IgD-negative memory B cell (primary cell): ENCODE results near the gene MAGED1. TPM values are rescaled to one million over a fixed set of nuclear protein-coding genes. Genes with fewer than 3 reads are reported as not detected.
"Not testable (repeated sequence)": the region's sequence is repeated elsewhere in the genome, so short reads cannot be mapped to it uniquely, and the experiment has no call there.

Experiments
- H3K27ac Mint-ChIP-seq, 3 donors: one replicate each; pipeline ENCODE4 v1.8.0; 2020 to 2022; ENCODE audit warnings: mild to moderate bottlenecking in 3 of 3, mixed read lengths in 3 of 3, moderate library complexity in 1 of 3
- H3K27me3 Mint-ChIP-seq: one replicate; pipeline ENCODE4 v1.8.0; 2021; ENCODE audit warnings: mixed read lengths
- H3K36me3 Mint-ChIP-seq: one replicate; pipeline ENCODE4 v1.8.0; 2020; ENCODE audit warnings: mild to moderate bottlenecking, mixed read lengths
- H3K4me1 Mint-ChIP-seq, 3 donors: one replicate each; pipeline ENCODE4 v1.8.0; 2020 to 2022; ENCODE audit warnings: mixed read lengths in 3 of 3, mild to moderate bottlenecking in 1 of 3
- H3K4me3 Mint-ChIP-seq, 4 donors: one replicate each; pipeline ENCODE4 v1.8.0; 2020 to 2022; ENCODE audit warnings: mild to moderate bottlenecking in 4 of 4, mixed read lengths in 4 of 4, moderate library complexity in 3 of 4
- H3K9me3 Mint-ChIP-seq, 3 donors: one replicate each; pipeline ENCODE4 v1.8.0; 2020 to 2021; ENCODE audit warnings: mixed read lengths in 3 of 3, mild to moderate bottlenecking in 1 of 3
- polyA plus RNA-seq: library from polyadenylated mRNA; unstranded; fragments of 300-500 nt; fragmentation: Illumina TruSeq; gene quantifications from one replicate; pipeline ENCODE4 v1.2.3, GENCODE V29; 2021

Gene MAGED1
- polyA plus RNA-seq, 1 donor from 2014 or later, result 35.8 TPM

DNA sequence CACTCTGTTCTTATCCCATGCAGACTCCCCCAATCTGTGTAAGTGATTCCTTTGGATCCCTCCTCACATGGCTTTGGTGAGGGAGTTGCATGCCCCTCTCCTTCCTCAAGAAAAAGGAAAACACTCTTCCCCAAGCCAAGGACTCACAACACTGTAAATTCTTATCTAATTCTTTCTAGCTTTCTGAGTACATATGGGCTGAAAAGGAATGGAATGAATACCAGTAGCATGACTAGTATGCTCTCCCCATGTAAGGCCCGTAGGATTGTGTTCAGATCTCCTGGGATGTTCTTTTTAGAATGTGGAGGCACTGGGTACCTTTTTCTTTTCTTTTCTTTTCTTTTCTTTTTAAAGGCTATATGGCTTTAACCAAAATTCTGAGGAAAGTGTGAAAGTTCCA is 17.0 kb upstream of the MAGED1 start:
- H3K9me3 Mint-ChIP-seq, result no peaks in the 10 kb centered on the region
- no peak overlapping the region for H3K27ac Mint-ChIP-seq
- H3K4me1 Mint-ChIP-seq, result peaks cover 0 to 7% (median 0%) of the 10 kb centered on the region in 3 donors
- H3K36me3 Mint-ChIP-seq, result no peaks in the 10 kb centered on the region
- peaks cover 2% of the 10 kb centered on the region for H3K27me3 Mint-ChIP-seq
- H3K4me3 Mint-ChIP-seq, result no peak overlapping the region

GRCh38 chrX:51878056-51878455 is 15.4 kb upstream of the MAGED1 start:
- Mint-ChIP-seq H3K36me3 (no peaks in the 10 kb centered on the region), H3K4me1 (peaks cover 0 to 7% (median 0%) of the 10 kb centered on the region in 3 donors), H3K27ac (no peak overlapping the region), H3K9me3 (no peaks in the 10 kb centered on the region), H3K4me3 (no peak overlapping the region), H3K27me3 (peaks cover 2% of the 10 kb centered on the region)

DNA sequence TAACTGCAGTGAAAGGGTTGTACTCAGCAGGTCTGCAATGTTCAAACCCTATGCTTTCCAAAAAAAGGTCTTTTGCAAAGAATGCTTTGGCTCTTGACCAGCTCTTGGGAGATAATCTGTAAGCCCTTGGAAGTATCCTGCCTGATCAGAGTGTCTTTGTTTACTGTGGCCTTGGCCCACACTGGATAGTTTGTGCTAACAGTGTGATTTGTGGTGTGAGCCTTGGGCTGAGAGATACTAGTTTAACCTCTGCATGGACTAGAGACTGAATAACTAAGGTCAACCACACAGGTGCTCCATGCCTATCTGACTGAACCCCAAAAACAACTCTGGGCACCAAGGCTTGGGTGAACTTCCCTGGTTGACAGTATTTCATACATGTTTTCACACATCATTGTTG is 3.6 kb upstream of the MAGED1 start:
- Mint-ChIP-seq H3K27me3 (no peaks in the 10 kb centered on the region), H3K27ac (no peak overlapping the region), H3K9me3 (no peaks in the 10 kb centered on the region), H3K4me3 (no peak overlapping the region), H3K4me1 (peaks cover 7 to 14% (median 10%) of the 10 kb centered on the region in 3 donors), H3K36me3 (no peaks in the 10 kb centered on the region)

DNA sequence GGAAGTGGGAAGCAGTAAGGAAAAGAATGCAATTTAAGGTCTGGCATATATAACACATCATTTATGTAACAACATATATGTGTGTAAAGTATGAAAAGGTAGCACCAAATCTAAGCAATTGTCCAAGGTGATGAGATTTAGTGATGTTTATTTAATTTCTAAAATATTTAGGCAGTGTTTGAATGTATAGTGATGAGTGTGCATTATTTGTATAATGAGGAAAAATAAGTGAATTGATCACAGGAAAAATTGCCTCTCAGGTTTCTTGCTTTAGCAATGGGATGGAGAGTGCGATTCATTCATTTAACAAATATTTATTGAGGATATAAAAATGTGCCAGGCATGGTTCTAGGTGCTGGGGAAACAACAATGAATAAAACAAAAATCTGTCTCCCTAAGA is 2.2 kb upstream of the MAGED1 start:
- Mint-ChIP-seq H3K9me3 (no peaks in the 10 kb centered on the region), H3K36me3 (no peaks in the 10 kb centered on the region), H3K27ac (peak overlapping the region in 2 of 3 donors; percentile 39 to 71), H3K4me1 (peaks cover 10 to 15% (median 10%) of the 10 kb centered on the region in 3 donors), H3K4me3 (peak overlapping the region in 1 of 4 donors; percentile 57), H3K27me3 (no peaks in the 10 kb centered on the region)

GRCh38 chrX:51891821-51892551 is 1.4 kb upstream of the MAGED1 start:
- Mint-ChIP-seq H3K4me3 (peak overlapping the region in 3 of 4 donors; percentile 31 to 57 (median 34)), H3K36me3 (no peaks in the 10 kb centered on the region)

DNA sequence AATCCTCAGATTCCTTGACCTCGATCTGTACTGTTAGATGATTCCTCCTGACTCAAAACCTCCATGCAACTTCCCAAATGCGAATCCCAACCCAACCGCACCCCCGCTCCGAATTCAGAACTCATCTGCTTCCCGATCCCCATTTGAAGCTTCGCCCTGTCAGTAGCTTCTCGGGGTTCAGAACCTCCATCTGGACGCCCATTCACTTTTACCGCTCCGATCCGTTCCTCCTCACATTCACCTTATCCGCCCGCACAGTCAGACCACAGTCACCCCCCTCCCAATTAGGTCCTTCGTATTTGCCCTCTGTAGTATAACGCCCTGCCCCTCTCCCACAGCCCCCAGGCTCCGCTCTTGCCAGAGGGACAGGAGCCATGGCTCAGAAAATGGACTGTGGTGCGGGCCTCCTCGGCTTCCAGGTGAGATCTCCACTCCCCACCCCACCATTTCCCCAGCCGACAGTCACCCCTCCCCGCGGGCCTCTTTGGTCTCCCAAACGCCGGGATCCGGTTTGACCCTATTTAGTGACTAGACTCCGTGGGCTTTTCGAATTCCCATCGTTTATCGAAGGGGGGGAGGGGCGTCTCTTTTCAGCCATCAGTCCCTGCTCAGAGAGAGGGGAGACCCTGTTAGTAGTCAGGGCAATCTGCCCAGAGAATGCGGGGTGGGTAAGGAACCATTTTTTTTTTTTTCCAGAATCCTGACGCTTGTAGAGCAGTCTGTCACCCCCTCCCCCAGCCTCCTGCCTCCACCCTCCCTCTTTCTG is 691 bp downstream of the MAGED1 start:
- Mint-ChIP-seq H3K9me3 (no peaks in the 10 kb centered on the region), H3K36me3 (peaks cover 2% of the 10 kb centered on the region), H3K27me3 (no peaks in the 10 kb centered on the region), H3K27ac (peak overlapping the region in 2 of 3 donors; percentile 26 to 77), H3K4me1 (peaks cover 10 to 15% (median 10%) of the 10 kb centered on the region in 3 donors), H3K4me3 (peak overlapping the region; percentile 78 to 97 (median 93))

More at GRCh38 chrX:51891821-51892551, 1.4 kb upstream of the MAGED1 start:
- Mint-ChIP-seq H3K27ac (peak overlapping the region; percentile 39 to 74 (median 44)), H3K27me3 (no peaks in the 10 kb centered on the region), H3K9me3 (no peaks in the 10 kb centered on the region), H3K4me1 (peaks cover 10 to 15% (median 10%) of the 10 kb centered on the region in 3 donors)

GRCh38 chrX:51894697-51895336 is 1.4 kb downstream of the MAGED1 start:
- Mint-ChIP-seq H3K4me3 (peak overlapping the region; percentile 73 to 97 (median 93)), H3K27me3 (no peaks in the 10 kb centered on the region), H3K36me3 (peaks cover 2% of the 10 kb centered on the region), H3K4me1 (peaks cover 10 to 14% (median 10%) of the 10 kb centered on the region in 3 donors), H3K9me3 (no peaks in the 10 kb centered on the region), H3K27ac (peak overlapping the region; percentile 36 to 77 (median 73))

GRCh38 chrX:51896626-51897025 is 3.2 kb downstream of the MAGED1 start:
- Mint-ChIP-seq H3K4me3 (peak overlapping the region in 1 of 4 donors; percentile 44), H3K4me1 (peaks cover 6 to 10% (median 8%) of the 10 kb centered on the region in 3 donors), H3K9me3 (no peaks in the 10 kb centered on the region), H3K27me3 (no peaks in the 10 kb centered on the region), H3K36me3 (peaks cover 4% of the 10 kb centered on the region), H3K27ac (no peak overlapping the region)

DNA sequence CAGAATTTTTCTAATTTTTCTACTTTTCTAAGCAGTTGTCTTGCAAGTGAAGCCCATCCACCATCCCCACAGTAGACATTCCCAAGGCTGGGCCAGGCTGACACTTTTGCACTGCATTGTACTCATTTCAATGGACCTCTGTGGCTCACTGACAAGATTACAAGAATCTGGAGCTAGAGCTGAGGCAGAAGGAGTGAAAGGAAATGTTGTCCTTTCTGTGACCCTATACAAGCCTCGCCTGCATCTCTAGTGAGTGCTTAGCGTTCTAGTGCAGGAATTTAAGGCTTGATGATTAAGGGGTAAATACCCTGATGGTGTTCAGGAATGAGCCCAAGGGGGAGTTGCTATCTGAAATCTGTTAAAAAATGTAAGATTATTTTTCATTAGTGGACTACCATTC is 6.3 kb downstream of the MAGED1 start:
- no peak overlapping the region for H3K4me3 Mint-ChIP-seq

GRCh38 chrX:51902510-51903050 is 9.2 kb downstream of the MAGED1 start:
- Mint-ChIP-seq H3K27ac (no peak overlapping the region), H3K27me3 (no peaks in the 10 kb centered on the region), H3K4me3 (no peak overlapping the region), H3K36me3 (peaks cover 4% of the 10 kb centered on the region), H3K4me1 (no peaks in the 10 kb centered on the region), H3K9me3 (no peaks in the 10 kb centered on the region)

More for the DNA sequence above, 6.3 kb downstream of the MAGED1 start:
- peaks cover 4% of the 10 kb centered on the region for H3K36me3 Mint-ChIP-seq
- no peak overlapping the region for H3K27ac Mint-ChIP-seq
- H3K27me3 Mint-ChIP-seq, result no peaks in the 10 kb centered on the region
- no peaks in the 10 kb centered on the region for H3K9me3 Mint-ChIP-seq
- H3K4me1 Mint-ChIP-seq, result peaks cover 0 to 4% (median 2%) of the 10 kb centered on the region in 3 donors

GRCh38 chrX:51905152-51905551 is 11.7 kb downstream of the MAGED1 start:
- H3K9me3 Mint-ChIP-seq, H3K4me1 Mint-ChIP-seq, H3K36me3 Mint-ChIP-seq, H3K4me3 Mint-ChIP-seq, H3K27me3 Mint-ChIP-seq, H3K27ac Mint-ChIP-seq: not testable (repeated sequence)

- Mint-ChIP-seq H3K36me3 (peaks cover 2% of the 10 kb centered on the region), H3K4me1 (no peaks in the 10 kb centered on the region), H3K9me3 (no peaks in the 10 kb centered on the region), H3K27ac (peak overlapping the region in 1 of 3 donors; percentile 44), H3K27me3 (peaks cover 2% of the 10 kb centered on the region), H3K4me3 (no peak overlapping the region)
These were observed 12.3 kb downstream of the MAGED1 start for GRCh38 chrX:51905711-51906110.

- no peak overlapping the region for H3K27ac Mint-ChIP-seq
- H3K4me1 Mint-ChIP-seq, result no peaks in the 10 kb centered on the region
- H3K36me3 Mint-ChIP-seq, result no peaks in the 10 kb centered on the region
- peaks cover 11% of the 10 kb centered on the region for H3K27me3 Mint-ChIP-seq
- peaks cover 0 to 6% (median 3%) of the 10 kb centered on the region in 3 donors for H3K9me3 Mint-ChIP-seq
- no peak overlapping the region for H3K4me3 Mint-ChIP-seq
These were observed 24.2 kb downstream of the MAGED1 start for GRCh38 chrX:51917604-51918003.

DNA sequence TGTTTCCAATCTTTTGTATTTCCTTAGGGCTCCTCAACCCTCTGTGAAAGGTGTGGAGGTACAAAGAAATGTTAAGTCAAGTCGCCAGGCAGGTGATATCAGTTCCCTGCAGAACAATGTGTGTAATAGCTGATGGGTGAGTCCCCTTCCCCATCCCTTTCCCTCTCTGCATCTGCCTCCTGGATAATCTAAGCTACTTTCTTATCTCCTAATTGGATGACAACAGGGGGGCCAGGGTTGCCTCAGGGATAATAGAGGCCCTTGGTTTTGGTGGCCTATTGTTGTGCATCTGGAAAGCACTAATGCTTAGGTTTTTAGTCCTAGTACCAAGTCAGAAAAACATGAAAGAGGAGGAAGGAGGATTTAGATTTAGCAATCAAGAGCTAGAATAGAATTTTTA is 29.1 kb downstream of the MAGED1 start:
- Mint-ChIP-seq H3K4me1 (no peaks in the 10 kb centered on the region), H3K9me3 (peaks cover 0 to 5% (median 2%) of the 10 kb centered on the region in 3 donors), H3K27ac (no peak overlapping the region), H3K4me3 (no peak overlapping the region), H3K27me3 (peaks cover 5% of the 10 kb centered on the region), H3K36me3 (no peaks in the 10 kb centered on the region)
